ENCODE measurements around the gene ADAMTSL4.

The ADAMTSL4 gene

DNA sequence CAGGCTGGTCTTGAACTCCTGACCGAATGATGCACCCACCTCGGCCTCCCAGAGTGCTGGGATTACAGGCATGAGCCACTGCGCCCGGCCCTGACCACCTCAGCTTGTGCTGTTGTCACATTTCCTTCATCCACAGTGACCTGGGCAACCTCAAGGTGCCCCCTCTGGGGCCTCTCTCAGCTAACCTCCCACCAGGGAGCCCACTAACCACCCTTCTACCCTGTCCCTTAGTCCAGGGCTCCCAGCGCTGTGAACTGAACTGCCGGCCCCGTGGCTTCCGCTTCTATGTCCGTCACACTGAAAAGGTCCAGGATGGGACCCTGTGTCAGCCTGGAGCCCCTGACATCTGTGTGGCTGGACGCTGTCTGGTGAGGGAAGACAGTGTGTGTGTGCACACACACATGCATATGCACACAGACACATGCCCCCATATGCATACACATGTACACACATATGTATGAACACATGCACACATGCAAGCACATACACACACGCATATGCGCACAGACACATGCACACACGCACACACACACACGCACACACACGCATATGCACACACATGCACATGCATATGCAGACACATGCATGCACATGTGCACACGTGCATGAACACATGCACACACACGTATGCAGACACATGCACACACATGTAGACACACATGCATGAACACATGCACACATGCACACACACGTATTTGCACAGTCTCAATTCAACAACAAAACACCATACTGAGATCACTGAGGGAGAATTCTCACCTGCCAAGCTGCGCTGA is 6.2 kb downstream of the ADAMTSL4 start:
- no peaks in the 10 kb centered on the region for H3K36me3 ChIP-seq (ENCODE audit: insufficient read depth, low read length)

DNA sequence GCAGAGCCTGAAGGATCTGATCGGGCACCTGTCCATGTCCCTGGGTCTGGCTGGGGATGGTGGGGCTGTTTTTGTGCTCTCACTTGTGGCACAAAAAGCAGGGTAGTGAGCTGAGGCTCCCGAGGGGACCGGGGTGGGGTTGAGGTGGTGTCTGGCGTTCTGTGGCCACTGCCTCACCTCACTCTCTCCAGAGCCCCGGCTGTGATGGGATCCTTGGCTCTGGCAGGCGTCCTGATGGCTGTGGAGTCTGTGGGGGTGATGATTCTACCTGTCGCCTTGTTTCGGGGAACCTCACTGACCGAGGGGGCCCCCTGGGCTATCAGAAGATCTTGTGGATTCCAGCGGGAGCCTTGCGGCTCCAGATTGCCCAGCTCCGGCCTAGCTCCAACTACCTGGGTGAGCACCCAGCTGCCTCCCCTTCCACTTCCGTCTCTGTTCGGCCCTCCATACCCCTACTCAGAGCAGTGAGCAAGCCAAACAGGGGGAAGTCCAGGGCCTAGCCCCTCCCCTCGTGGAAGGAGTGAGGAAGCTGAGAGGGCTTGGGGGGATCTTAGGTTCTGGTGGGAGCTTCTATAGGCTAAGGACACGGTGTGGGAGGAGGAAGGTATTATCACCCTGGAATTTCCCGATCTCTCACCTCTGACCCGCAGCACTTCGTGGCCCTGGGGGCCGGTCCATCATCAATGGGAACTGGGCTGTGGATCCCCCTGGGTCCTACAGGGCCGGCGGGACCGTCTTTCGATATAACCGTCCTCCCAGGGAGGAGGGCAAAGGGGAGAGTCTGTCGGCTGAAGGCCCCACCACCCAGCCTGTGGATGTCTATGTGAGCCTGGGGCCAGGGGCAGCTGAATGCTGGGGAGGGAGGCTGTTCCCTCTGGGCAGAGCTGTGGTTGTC is 7.0 kb downstream of the ADAMTSL4 start:
- Histone ChIP-seq H3K4me3 (no peak overlapping the region), H3K36me3 (ENCODE audit: insufficient read depth, low read length) (no peaks in the 10 kb centered on the region), H3K27ac (no peak overlapping the region), H3K9me3 (ENCODE audit: low read depth, low read length) (no peaks in the 10 kb centered on the region), H3K9ac (ENCODE audit: insufficient read length) (no peak overlapping the region)
- no peak for DNase-seq (ENCODE audit: low read depth, low spot score)
- TF ChIP-seq POLR2AphosphoS5 (IDR thresholded peaks at IDR 0.05; ENCODE audit: borderline replicate concordance, low read depth, low read length), result no peak
- no peak for TF ChIP-seq FOXP2 (optimal IDR thresholded peaks at IDR 0.05; ENCODE audit: control extremely low read depth, extremely low read length, insufficient read depth)
- TF ChIP-seq EZH2 (IDR thresholded peaks at IDR 0.05), result no peak

More for the DNA sequence above, 6.2 kb downstream of the ADAMTSL4 start:
- Histone ChIP-seq H3K4me3 (no peak overlapping the region), H3K27ac (no peak overlapping the region), H3K9me3 (ENCODE audit: low read depth, low read length) (no peaks in the 10 kb centered on the region), H3K9ac (ENCODE audit: insufficient read length) (no peak overlapping the region)
- TF ChIP-seq POLR2AphosphoS5 (IDR thresholded peaks at IDR 0.05; ENCODE audit: borderline replicate concordance, low read depth, low read length), result no peak
- no peak for TF ChIP-seq FOXP2 (optimal IDR thresholded peaks at IDR 0.05; ENCODE audit: control extremely low read depth, extremely low read length, insufficient read depth)
- TF ChIP-seq EZH2 (IDR thresholded peaks at IDR 0.05), result no peak
- DNase-seq (ENCODE audit: low read depth, low spot score), result no peak

DNA sequence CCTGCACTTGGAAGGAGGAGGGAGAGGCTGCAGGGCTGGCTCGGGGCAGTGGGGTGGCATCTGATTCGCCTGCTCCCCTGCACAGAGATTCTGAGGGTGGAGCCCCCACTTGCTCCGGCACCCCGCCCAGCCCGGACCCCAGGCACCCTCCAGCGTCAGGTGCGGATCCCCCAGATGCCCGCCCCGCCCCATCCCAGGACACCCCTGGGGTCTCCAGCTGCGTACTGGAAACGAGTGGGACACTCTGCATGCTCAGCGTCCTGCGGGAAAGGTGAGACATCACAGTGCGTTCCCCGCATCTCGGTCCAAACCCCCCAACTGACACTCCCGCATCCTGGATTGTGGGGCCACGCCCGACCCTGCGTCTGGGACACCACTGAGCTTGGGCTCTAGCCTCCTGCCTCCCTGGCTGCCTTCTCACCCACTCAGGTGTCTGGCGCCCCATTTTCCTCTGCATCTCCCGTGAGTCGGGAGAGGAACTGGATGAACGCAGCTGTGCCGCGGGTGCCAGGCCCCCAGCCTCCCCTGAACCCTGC is 7.9 kb downstream of the ADAMTSL4 start:
- Histone ChIP-seq H3K9me3 (ENCODE audit: low read depth, low read length) (no peaks in the 10 kb centered on the region), H3K4me3 (no peak overlapping the region), H3K9ac (ENCODE audit: insufficient read length) (no peak overlapping the region), H3K36me3 (ENCODE audit: insufficient read depth, low read length) (no peaks in the 10 kb centered on the region), H3K27ac (no peak overlapping the region)
- DNase-seq (ENCODE audit: low read depth, low spot score), result no peak
- TF ChIP-seq POLR2AphosphoS5 (IDR thresholded peaks at IDR 0.05; ENCODE audit: borderline replicate concordance, low read depth, low read length), result no peak

DNA sequence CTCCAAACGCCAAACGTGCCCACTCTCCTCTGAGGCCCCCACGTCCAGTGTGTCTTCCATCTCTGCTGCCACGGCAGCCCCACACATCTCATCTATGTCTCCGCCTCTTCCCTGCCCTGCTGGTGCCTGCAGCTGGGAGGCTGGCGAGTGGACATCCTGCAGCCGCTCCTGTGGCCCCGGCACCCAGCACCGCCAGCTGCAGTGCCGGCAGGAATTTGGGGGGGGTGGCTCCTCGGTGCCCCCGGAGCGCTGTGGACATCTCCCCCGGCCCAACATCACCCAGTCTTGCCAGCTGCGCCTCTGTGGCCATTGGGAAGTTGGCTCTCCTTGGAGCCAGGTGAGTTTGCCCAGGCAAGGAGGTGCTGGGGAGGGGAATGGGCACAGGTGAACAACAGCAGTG is 8.6 kb downstream of the ADAMTSL4 start:
- H3K4me3 ChIP-seq, result no peak overlapping the region
- no peak for DNase-seq (ENCODE audit: low read depth, low spot score)
- H3K27ac ChIP-seq, result no peak overlapping the region
- H3K9me3 ChIP-seq (ENCODE audit: low read depth, low read length), result no peaks in the 10 kb centered on the region
- H3K9ac ChIP-seq (ENCODE audit: insufficient read length), result no peak overlapping the region
- no peak for TF ChIP-seq FOXP2 (optimal IDR thresholded peaks at IDR 0.05; ENCODE audit: control extremely low read depth, extremely low read length, insufficient read depth)
- TF ChIP-seq EZH2 (IDR thresholded peaks at IDR 0.05), result no peak
- TF ChIP-seq POLR2AphosphoS5 (IDR thresholded peaks at IDR 0.05; ENCODE audit: borderline replicate concordance, low read depth, low read length), result no peak
- H3K36me3 ChIP-seq (ENCODE audit: insufficient read depth, low read length), result no peaks in the 10 kb centered on the region

DNA sequence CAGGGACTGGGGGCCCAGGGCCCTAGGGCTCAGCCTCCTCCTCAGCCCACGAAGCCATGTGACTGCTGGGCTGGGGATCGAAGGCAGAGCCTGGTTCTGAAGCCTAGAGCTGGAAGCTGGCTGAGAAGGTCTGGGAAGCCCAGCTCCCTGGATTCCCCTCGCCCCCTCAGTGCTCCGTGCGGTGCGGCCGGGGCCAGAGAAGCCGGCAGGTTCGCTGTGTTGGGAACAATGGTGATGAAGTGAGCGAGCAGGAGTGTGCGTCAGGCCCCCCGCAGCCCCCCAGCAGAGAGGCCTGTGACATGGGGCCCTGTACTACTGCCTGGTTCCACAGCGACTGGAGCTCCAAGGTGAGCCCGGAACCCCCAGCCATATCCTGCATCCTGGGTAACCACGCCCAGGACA is 9.1 kb downstream of the ADAMTSL4 start:
- no peak overlapping the region for H3K27ac ChIP-seq
- H3K9ac ChIP-seq (ENCODE audit: insufficient read length), result no peak overlapping the region
- DNase-seq (ENCODE audit: low read depth, low spot score), result no peak
- H3K36me3 ChIP-seq (ENCODE audit: insufficient read depth, low read length), result no peaks in the 10 kb centered on the region
- TF ChIP-seq EZH2 (IDR thresholded peaks at IDR 0.05) (no peak), POLR2AphosphoS5 (IDR thresholded peaks at IDR 0.05; ENCODE audit: borderline replicate concordance, low read depth, low read length) (no peak), FOXP2 (optimal IDR thresholded peaks at IDR 0.05; ENCODE audit: control extremely low read depth, extremely low read length, insufficient read depth) (no peak)
- no peaks in the 10 kb centered on the region for H3K9me3 ChIP-seq (ENCODE audit: low read depth, low read length)
- H3K4me3 ChIP-seq, result no peak overlapping the region

DNA sequence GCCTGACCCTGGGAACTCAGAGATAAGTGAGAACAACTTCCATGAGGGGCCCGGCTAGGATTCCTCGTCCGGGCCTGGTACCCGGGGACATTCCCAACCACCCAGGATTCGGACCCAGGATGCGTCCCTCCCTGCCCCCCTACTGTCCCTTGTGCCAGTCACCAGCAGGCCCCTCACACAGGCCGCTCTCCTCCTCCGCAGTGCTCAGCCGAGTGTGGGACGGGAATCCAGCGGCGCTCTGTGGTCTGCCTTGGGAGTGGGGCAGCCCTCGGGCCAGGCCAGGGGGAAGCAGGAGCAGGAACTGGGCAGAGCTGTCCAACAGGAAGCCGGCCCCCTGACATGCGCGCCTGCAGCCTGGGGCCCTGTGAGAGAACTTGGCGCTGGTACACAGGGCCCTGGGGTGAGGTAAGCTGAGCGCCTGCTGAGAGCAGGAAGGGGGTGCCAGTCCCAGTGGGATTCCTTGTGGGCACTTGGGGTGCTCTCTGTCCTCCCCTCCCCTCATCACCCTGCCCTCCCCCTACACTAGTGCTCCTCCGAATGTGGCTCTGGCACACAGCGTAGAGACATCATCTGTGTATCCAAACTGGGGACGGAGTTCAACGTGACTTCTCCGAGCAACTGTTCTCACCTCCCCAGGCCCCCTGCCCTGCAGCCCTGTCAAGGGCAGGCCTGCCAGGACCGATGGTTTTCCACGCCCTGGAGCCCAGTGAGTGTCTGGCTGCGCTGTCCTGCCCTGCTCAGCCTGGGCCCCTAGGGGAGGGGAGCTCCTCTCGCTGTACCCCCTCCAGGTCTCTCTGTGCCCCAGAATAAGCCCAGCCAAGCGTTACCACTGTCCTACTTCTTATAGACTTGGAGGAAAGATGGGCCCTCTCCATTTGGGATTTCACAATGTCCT is 9.8 kb downstream of the ADAMTSL4 start:
- H3K27ac ChIP-seq, result no peak overlapping the region
- no peaks in the 10 kb centered on the region for H3K36me3 ChIP-seq (ENCODE audit: insufficient read depth, low read length)
- no peak overlapping the region for H3K9ac ChIP-seq (ENCODE audit: insufficient read length)
- DNase-seq (ENCODE audit: low read depth, low spot score), result no peak
- H3K9me3 ChIP-seq (ENCODE audit: low read depth, low read length), result no peaks in the 10 kb centered on the region
- H3K4me3 ChIP-seq, result no peak overlapping the region
- TF ChIP-seq FOXP2 (optimal IDR thresholded peaks at IDR 0.05; ENCODE audit: control extremely low read depth, extremely low read length, insufficient read depth) (no peak), POLR2AphosphoS5 (IDR thresholded peaks at IDR 0.05; ENCODE audit: borderline replicate concordance, low read depth, low read length) (no peak), EZH2 (IDR thresholded peaks at IDR 0.05) (no peak)

DNA sequence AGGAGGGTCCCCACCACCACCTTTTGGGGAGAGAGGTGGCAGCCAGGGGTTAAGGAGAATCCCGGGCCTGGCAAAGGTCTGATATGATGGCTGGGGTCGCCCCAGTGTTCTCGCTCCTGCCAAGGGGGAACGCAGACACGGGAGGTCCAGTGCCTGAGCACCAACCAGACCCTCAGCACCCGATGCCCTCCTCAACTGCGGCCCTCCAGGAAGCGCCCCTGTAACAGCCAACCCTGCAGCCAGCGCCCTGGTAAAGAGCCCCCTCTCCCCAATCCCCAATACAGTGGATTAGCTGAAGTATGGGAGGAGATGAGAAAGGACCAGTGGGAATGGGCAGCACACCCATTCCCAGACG is 10.4 kb downstream of the ADAMTSL4 start:
- Histone ChIP-seq H3K36me3 (ENCODE audit: insufficient read depth, low read length) (no peaks in the 10 kb centered on the region), H3K9me3 (ENCODE audit: low read depth, low read length) (no peaks in the 10 kb centered on the region), H3K27ac (no peak overlapping the region), H3K4me3 (no peak overlapping the region), H3K9ac (ENCODE audit: insufficient read length) (no peak overlapping the region)
- TF ChIP-seq POLR2AphosphoS5 (IDR thresholded peaks at IDR 0.05; ENCODE audit: borderline replicate concordance, low read depth, low read length), result no peak
- no peak for TF ChIP-seq FOXP2 (optimal IDR thresholded peaks at IDR 0.05; ENCODE audit: control extremely low read depth, extremely low read length, insufficient read depth)
- TF ChIP-seq EZH2 (IDR thresholded peaks at IDR 0.05), result no peak
- no peak for DNase-seq (ENCODE audit: low read depth, low spot score)

Data from SK-N-MC (cell line).